Natural killer cell (primary cell): ENCODE results near the gene SPCS1. TPM values are rescaled to one million over a fixed set of nuclear protein-coding genes. Genes with fewer than 3 reads are reported as not detected.

Experiments used
- ATAC-seq, 3 donors: fragments of 150-1000 bp in 2 of 3; fragments of 200-7000 bp in 1 of 3; cut with Tn5 transposase; 1 replicate in 1 of 3; 2 replicates in 2 of 3; pipeline ENCODE4 v1.10.0; 2021; ENCODE audit warnings: mild to moderate bottlenecking in 2 of 3, moderate library complexity in 2 of 3
- DNase-seq, 2 donors: peaks; one replicate each; pipeline versions ENCODE4 v3.0.0 to v3.0.0-alpha.2; 2013 to 2021; ENCODE audit warnings: mixed read lengths in 1 of 2
- H3K27ac ChIP-seq: one replicate; pipeline ENCODE4 v1.5.1; 2013; ENCODE audit warnings: mild to moderate bottlenecking, low read length
- H3K27me3 ChIP-seq: one replicate; pipeline ENCODE4 v1.6.1; 2013; ENCODE audit warnings: low read length; ENCODE audit not compliant: control insufficient read depth, insufficient read depth
- H3K36me3 ChIP-seq: one replicate; pipeline ENCODE4 v1.6.1; 2013; ENCODE audit warnings: low read length; ENCODE audit not compliant: control insufficient read depth, insufficient read depth
- H3K4me1 ChIP-seq: one replicate; pipeline ENCODE4 v1.6.1; 2013; ENCODE audit warnings: low read length; ENCODE audit not compliant: control insufficient read depth, insufficient read depth
- H3K4me3 ChIP-seq: one replicate; pipeline ENCODE4 v1.5.1; 2013; ENCODE audit warnings: low read length
- H3K9me3 ChIP-seq: one replicate; pipeline ENCODE4 v1.6.1; 2013; ENCODE audit warnings: low read length; ENCODE audit not compliant: control insufficient read depth, insufficient read depth
- H3K27ac Mint-ChIP-seq, 2 donors: one replicate each; pipeline ENCODE4 v1.8.0; 2022; ENCODE audit warnings: mild to moderate bottlenecking in 2 of 2, mixed read lengths in 2 of 2, moderate library complexity in 1 of 2
- H3K27me3 Mint-ChIP-seq, 2 donors: one replicate each; pipeline ENCODE4 v1.8.0; 2022; ENCODE audit warnings: low read depth in 2 of 2, mixed read lengths in 2 of 2
- H3K36me3 Mint-ChIP-seq: one replicate; pipeline ENCODE4 v1.8.0; 2022; ENCODE audit warnings: mixed read lengths
- H3K4me1 Mint-ChIP-seq, 2 donors: one replicate each; pipeline ENCODE4 v1.8.0; 2022; ENCODE audit warnings: mixed read lengths in 2 of 2
- H3K4me3 Mint-ChIP-seq: one replicate; pipeline ENCODE4 v1.8.0; 2022; ENCODE audit warnings: mild to moderate bottlenecking, moderate library complexity, mixed read lengths
- H3K9me3 Mint-ChIP-seq, 2 donors: one replicate each; pipeline ENCODE4 v1.8.0; 2022; ENCODE audit warnings: mixed read lengths in 2 of 2
- CTCF ChIP-seq: fragments of 200-600 bp; IDR thresholded peaks from one replicate; pipeline ENCODE4 v1.8.0; 2022; ENCODE audit warnings: antibody characterized with exemption
- WGBS: methylation state at CpG from one replicate; pipeline ENCODE4 v1.1.7; 2013; ENCODE audit warnings: missing lambda C conversion rate; ENCODE audit not compliant: insufficient coverage; 5-methylcytosine and 5-hydroxymethylcytosine counted together
- intact Hi-C: fragments of 100-400 bp; cut with micrococcal nuclease; formaldehyde crosslinking; loops from one replicate; pipeline ENCODE4 v1.14.2; 2022
- total RNA-seq, 4 donors: library from RNA; stranded (reverse); fragments of 120-200 nt in 1 of 4; gene quantifications; one replicate each; pipeline versions ENCODE4 v1.2.3 to v1.2.4, GENCODE V29; 2013 to 2022

Gene SPCS1
- total RNA-seq, 3 donors from 2014 or later (not counting 1 experiment from before 2014, with no cell fraction given): 52.4 to 64.4 (median 57.3) TPM

DNA sequence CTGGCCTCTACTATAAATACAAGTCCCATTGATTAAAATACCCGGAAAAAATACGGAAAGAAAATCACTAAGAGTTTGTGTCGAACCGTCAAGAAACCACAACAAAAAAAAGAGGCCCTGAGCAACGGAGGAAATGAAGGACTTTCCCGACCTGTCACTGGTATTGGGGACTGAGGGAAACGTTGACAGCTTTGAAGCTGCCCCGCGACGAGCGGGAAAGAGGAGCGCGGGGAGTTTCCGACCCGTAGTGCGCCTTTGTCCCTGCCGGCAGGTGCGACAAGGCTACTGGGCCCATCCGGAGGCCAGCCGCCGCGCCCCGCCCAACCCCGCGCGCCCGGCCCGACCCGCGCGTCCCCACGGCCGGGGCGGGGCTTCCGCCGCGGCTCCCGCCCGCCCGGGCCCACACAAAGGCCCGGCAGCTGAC lies 20.6 kb upstream of the SPCS1 start:
- H3K36me3 Mint-ChIP-seq: peaks cover 15% of the 10 kb centered on the region
- peak overlapping the region; percentile 89 for H3K4me3 Mint-ChIP-seq
- DNase-seq (peak; percentile 77 to 91), ATAC-seq (peak; percentile 71 to 87 (median 75))
- 0% methylated on average over 41 of the region's 41 CpGs for WGBS
- Histone ChIP-seq H3K27ac (peak overlapping the region; percentile 93), H3K9me3 (no peaks in the 10 kb centered on the region), H3K27me3 (no peaks in the 10 kb centered on the region), H3K4me1 (peaks cover 10% of the 10 kb centered on the region), H3K36me3 (peaks cover 43% of the 10 kb centered on the region), H3K4me3 (peak overlapping the region; percentile 69)
- peaks cover 33 to 35% of the 10 kb centered on the region in 2 donors for H3K4me1 Mint-ChIP-seq
- no peaks in the 10 kb centered on the region for H3K27me3 Mint-ChIP-seq
- H3K9me3 Mint-ChIP-seq: no peaks in the 10 kb centered on the region
- TF ChIP-seq CTCF: no peak
- peak overlapping the region; percentile 93 to 98 for H3K27ac Mint-ChIP-seq
- intact Hi-C loops: loop anchor here (1.0 kb wide), 1 partner anchor 21 kb away; the partner anchor contains the start of gene SPCS1

DNA sequence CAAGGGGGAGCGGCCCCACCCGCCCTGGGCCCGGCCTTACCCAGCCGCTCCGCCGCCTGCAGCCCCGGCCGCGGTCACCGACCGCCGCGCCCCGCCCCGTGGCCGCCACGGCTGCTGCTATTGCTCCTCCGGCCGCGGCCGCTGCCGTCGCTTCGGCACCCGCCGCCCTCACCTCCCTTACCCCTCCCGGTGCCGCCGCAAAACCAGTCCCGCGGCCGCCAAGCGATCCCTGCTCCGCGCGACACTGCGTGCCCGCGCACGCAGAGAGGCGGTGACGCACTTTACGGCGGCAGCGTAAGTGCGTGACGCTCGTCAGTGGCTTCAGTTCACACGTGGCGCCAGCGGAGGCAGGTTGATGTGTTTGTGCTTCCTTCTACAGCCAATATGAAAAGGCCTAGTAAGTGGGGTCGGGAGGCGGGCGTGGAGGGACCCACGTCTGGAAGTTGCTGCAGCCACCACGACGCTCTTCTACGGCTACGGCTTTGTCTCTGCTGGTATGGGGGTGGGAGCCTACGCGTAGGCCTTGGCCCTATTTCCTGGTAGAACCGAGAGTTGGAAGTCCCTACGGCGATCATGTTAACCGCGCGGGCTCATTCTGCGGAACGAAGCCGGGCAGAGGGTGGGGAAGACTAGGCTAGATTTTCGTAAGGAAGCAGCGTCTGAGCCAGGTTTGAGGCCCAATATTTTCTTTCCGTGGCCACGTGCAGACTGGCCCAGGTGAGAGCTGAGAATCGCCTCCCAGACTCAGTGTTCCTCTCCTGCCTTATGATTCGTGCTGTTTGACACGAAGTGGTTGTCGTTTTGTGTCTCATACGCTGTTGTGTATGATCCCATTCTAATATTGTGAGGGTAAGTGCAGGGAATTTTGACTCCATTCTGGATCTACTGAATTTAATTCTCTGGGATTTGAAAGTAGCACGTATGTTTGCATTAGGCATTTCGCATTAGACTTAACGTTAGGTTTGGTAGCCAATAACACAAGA lies 19.9 kb upstream of the SPCS1 start, which contains the start of the genes GNL3 and PBRM1:
Gene GNL3 (plus strand): TSS at position 324 of the 983 bp plus-strand sequence. CDS start 61 bp downstream, at position 385.
Gene PBRM1 (minus strand): TSS at position 205 of the 983 bp plus-strand sequence.
- H3K36me3 ChIP-seq: peaks cover 44% of the 10 kb centered on the region
- peak within 1 kb of the TSS; percentile 93 for H3K27ac ChIP-seq
- Mint-ChIP-seq H3K27me3 (no peaks in the 10 kb centered on the region), H3K4me1 (peaks cover 30 to 34% of the 10 kb centered on the region in 2 donors), H3K9me3 (no peaks in the 10 kb centered on the region), H3K36me3 (peaks cover 22% of the 10 kb centered on the region), H3K27ac (peak within 1 kb of the TSS; percentile 93 to 98), H3K4me3 (peak within 1 kb of the TSS; percentile 92)
- under 1% methylated on average over 82 of the region's 82 CpGs for WGBS
- DNase-seq (peak; percentile 90 to 97), ATAC-seq (peak; percentile 85 to 96 (median 86))
- intact Hi-C loops: loop anchor here (1.0 kb wide), 1 partner anchor 20 kb away; the partner anchor contains the start of gene SPCS1
- TF ChIP-seq CTCF: no peak
- peaks cover 10% of the 10 kb centered on the region for H3K4me1 ChIP-seq
- no peaks in the 10 kb centered on the region for H3K27me3 ChIP-seq
- H3K9me3 ChIP-seq: no peaks in the 10 kb centered on the region
- H3K4me3 ChIP-seq: peak within 1 kb of the TSS; percentile 77

- intact Hi-C loops: no loop called here
- Mint-ChIP-seq H3K9me3 (no peaks in the 10 kb centered on the region), H3K27me3 (no peaks in the 10 kb centered on the region), H3K4me3 (no peak overlapping the region), H3K4me1 (peaks cover 18 to 24% of the 10 kb centered on the region in 2 donors), H3K36me3 (peaks cover 29% of the 10 kb centered on the region), H3K27ac (peak overlapping the region; percentile 24 to 65)
- H3K36me3 ChIP-seq: peaks cover 58% of the 10 kb centered on the region
- H3K9me3 ChIP-seq: no peaks in the 10 kb centered on the region
- 88% methylated on average over 6 of the region's 6 CpGs for WGBS
- H3K4me1 ChIP-seq: peaks cover 10% of the 10 kb centered on the region
- DNase-seq (no peak), ATAC-seq (no peak)
- H3K27ac ChIP-seq: no peak overlapping the region
- H3K4me3 ChIP-seq: no peak overlapping the region
- TF ChIP-seq CTCF: no peak
- H3K27me3 ChIP-seq: no peaks in the 10 kb centered on the region
Measured at GRCh38 chr3:52688266-52688665, 17.6 kb upstream of the SPCS1 start.
